GM19023 (cell line): ENCODE results near the gene C10orf71.

Experiments used
- ATAC-seq: cut with Tn5 transposase; IDR thresholded peaks from one replicate; pipeline ENCODE4 v1.9.1; 2021; ENCODE audit warnings: mild to moderate bottlenecking, moderate library complexity; ENCODE audit not compliant: unreplicated experiment

C10orf71 gene

GRCh38 chr10:49293208-49293603 lies 5.8 kb upstream of the C10orf71 start:
- ATAC-seq, result no peak

GRCh38 chr10:49294731-49295130 lies 4.2 kb upstream of the C10orf71 start:
- no peak for ATAC-seq

GRCh38 chr10:49295297-49295696 lies 3.7 kb upstream of the C10orf71 start:
- no peak for ATAC-seq

DNA sequence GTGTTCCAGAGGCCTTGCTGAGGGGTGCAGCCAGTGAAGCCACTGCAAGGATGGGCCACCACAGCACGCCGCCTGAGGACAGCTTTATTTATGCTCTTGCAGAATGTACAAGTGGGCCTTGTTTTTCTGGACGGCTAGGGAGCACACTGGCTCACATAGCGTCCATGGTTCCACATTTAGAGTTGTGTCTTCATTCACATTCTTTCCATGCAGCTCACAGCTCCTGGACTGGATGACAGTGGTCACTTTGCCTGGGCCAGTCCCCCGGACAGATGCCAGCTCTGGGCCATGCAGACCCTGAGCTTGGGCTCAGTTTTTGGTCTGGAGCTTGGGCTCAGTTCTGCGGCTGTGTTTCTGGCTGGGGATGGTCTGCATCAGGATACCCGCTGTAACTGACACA lies 2.6 kb upstream of the C10orf71 start:
- ATAC-seq, result no peak

GRCh38 chr10:49296836-49297235 lies 2.1 kb upstream of the C10orf71 start:
- ATAC-seq, result no peak

DNA sequence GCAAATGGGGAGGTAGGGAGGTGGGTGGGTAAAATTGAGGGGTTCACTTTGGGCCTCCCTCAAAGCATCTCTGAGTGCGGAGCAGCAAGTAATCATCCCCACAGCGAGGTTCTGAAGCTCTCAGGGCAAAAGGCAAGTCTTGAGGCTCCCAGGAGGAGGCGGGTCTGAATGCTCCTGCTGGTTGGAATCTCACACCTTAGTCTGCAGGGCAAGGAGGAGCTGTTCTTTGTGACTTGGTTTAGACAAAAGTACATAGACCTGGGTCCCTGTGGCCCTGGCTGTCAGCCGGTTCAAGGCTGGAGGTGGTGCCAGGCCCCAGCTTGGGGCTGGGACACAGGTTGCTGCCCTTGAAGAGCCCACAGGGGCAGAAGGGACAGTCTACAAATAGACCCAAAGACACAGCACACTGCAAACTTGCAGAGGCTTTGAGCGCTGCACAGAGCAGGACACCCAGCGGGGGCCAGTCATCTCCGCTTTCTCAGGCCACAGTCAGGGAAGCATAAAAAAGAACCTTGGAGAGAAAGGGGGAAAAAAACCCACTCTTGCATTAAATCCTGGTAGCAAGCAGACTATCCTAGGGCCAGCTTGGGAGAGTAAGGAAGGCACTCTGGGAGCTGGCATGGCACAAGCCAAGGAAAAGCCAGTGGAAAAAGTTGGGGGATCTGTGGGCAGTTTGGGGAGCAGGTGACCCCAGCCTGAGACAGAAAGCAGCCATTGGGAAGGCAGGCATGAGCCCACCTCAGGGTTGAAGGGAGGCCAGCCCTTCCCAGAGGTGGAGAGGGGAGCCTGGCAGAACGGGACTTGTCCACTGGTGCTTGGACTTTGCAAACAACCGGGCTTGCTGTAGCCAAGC lies 926 bp upstream of the C10orf71 start:
- ATAC-seq, result no peak

- no peak for ATAC-seq
Measured at GRCh38 chr10:49298671-49298982, 343 bp upstream of the C10orf71 start.

DNA sequence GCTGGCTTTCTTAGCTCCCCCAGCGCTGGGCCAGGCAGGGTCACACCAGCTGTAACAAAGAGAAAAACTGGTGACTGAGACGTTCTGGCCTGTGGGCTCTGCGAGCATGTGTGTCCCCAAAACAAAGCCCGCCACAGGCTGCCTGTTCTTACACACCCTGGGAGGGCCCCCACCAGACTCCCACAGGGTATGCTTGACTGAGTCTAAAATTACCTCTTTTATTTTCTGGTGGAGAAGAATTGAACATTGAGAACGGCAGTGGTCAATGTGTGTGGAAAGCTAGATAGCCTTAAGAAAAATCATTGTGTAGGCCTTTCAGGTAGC lies 808 bp downstream of the C10orf71 start:
- peak; percentile 74 for ATAC-seq

GRCh38 chr10:49300140-49300974 lies 1.4 kb downstream of the C10orf71 start:
- peak; percentile 84 for ATAC-seq

- ATAC-seq, result no peak
Measured at GRCh38 chr10:49301302-49301701, 2.3 kb downstream of the C10orf71 start.

GRCh38 chr10:49302088-49302487 lies 3.1 kb downstream of the C10orf71 start:
- ATAC-seq, result no peak

- ATAC-seq, result no peak
Measured at GRCh38 chr10:49303711-49304110, 4.7 kb downstream of the C10orf71 start.

- no peak for ATAC-seq
Measured at GRCh38 chr10:49304137-49304536, 5.2 kb downstream of the C10orf71 start.

GRCh38 chr10:49307921-49308320 lies 9.0 kb downstream of the C10orf71 start:
- ATAC-seq, result no peak

- ATAC-seq, result no peak
Measured at GRCh38 chr10:49308881-49309280, 9.9 kb downstream of the C10orf71 start.

- no peak for ATAC-seq
Measured at GRCh38 chr10:49309691-49310411, 10.9 kb downstream of the C10orf71 start.

DNA sequence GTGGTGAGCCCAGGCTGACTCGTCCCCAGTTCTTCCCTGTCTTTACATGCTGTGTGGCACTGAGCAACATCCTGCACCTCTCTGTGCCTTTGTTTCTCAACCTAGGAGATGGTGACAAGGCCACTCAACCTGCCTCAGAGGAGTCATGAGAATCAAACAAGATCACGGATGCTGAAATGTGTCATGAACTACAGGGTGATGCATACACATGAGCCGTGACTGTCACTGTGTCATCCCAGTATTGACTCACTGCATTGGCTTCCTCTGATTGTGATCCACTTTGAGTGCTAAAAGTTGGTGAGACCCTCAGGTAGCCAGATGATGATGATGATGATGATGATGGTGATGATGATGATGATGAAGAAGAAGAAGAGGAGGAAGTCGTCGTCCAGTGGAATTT lies 11.5 kb downstream of the C10orf71 start:
- ATAC-seq, result no peak

DNA sequence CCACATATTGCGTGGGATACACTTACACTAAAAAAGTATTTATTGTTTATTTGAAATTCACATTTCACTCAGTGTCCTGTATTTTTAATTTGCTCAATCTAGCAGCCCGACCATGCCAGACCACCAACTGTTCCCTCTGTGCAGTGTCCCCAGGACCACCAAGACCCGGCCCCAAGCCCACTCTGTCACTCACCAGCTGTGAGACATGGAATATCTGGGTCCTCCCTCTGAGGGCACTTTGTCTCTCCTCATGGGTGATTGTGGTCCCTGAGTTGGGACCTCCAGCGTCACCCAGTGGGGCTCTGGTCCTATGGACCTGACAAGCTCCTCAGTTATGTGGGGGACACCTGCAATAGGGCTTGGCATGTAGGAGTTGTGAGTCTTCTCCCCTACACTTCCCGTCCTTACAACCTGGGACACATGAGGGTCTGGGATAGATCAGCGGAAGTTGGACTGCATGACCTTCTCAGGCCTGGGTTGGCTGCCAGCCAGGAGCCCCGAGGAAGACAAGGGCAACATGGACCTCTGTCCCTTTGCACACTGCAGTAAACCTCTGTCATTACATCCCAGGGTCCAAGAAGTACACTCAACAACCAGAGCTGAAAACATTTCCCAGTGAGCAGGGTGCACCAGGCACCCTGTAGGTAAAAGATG lies 12.1 kb downstream of the C10orf71 start:
- no peak for ATAC-seq

DNA sequence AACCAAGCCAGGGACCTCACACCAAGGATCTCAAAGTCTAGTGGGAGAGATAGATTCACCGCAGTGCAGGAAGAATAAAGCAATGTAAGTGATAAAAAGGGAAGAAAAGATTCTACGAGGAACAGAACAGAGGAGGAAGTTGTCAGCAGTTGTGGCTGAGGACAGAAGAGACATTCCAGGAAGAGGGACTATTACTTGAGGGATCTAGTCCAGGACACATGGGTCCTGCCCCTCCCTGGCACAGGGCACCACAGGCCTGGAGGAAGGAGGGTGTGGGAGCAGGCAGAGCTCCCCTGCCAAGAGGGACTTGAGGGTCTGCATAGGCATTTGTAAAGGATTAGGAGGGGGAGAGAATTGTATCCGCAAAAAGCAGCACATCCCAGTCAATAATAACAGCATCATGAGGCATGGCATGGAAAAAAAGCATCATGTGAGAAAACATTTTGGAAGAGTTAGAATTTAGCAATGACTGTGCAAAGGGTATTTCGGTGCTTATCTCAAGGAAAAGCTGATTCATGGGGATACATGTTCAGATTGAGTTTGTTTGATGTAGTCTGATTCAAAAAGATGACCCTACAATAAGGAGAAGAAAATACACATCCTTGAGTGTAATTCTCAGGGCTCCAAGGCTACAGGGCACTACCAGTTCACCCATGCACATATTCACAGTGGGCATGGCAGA lies 12.7 kb downstream of the C10orf71 start:
- no peak for ATAC-seq

DNA sequence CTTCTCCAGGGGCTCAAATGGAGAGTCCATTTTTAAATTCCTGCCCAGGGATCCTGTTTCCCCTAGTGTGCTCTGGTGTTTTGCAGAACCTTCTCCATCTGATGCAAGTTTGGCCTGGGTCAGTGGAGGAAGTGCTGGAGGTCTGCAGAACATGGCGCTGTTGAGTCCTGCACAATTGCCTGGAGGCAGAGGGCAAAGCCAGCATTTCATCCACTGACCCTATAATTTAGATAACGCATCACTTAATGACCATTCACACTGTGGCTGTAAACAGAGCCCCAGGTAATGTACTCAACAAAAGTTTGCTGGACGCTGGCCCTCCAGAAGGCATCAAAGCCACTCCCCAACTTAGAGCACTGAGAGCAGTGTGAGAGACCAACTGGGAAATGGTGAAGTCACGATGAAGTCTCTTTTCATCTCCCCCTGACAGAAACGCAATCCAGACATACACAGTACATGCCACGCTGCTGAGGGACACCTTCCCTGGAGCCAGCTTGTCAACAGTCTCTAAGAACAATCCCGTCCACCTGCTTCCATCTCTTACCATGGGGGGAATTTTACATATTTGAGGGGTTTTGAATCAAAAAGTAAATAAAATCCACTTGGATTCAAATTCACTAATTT lies 13.4 kb downstream of the C10orf71 start:
- no peak for ATAC-seq
